Eye (tissue), 1 donor: ENCODE data around the gene VEPH1.

Source experiments
- DNase-seq: peaks from one replicate; pipeline ENCODE4 v3.0.0-alpha.2; 2015

VEPH1 gene

DNA sequence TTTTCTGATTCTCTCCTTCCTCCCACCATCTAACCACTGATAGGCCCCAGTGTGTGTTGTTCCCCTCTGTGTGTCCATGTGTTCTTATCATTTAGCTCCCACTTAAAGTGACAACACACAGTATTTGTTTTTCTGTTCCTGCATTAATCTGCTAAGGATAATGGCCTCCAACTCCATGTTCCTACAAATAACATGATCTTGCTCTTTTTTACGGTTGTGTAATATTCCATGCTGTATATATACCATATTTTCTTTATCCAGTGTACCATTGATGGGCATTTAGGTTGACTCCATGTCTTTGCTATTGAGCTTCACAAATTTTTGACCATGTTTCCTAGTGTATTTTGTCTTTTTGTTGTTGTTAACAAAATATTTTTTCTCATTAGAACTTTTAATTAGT is 30.6 kb downstream of the VEPH1 start:
- no peak for DNase-seq

DNA sequence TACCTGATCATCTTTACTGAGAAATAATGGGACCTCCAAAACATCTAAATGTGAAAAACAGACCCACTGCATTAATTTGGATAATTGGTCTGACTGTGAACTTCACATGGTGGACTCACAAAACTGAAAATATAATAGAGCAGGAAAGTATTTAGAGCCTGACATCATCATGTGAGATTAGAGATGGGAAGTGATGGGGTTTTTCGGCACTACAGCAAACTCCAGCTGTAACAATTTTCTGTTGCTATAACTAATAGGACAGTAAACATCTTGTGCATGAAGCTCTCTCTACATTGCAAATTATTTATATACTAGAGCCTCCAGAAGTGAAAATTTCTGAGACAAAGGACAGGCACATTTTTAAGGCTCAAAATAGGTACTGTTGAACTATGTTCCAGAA is 32.2 kb downstream of the VEPH1 start:
- DNase-seq: no peak

DNA sequence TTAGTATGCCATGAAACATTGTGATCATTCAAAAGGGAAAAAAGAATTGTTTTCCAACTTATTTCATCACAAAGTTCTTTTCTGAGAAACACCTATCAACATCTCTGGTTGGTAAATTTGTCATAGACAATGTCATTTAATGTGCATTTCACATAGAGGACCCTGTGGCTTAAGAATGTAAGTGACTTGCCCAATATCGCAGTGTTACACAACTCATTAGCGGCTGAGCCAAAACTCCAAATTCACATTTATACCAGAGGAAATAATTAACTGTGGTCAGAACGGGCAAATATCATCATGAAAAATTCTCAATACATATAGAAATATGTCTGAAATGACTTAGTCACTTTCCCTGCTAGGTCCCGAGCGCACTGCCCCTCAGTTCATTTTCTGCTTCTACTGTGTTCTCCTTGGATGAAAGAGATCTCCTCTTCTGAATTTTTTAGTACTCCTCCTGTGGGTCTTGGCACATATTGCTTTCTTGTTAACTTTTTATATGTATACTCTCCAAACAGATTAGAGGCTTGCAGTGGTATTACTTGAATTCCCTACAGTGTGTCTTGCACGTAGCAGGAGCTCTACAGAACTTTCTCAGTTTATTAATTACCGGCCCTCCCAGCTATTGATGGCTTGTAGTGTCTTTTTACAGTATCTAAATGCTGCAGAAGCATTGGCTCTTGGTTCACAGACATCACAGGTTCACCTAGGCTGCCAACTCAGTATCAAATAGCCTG is 33.5 kb downstream of the VEPH1 start:
- no peak for DNase-seq

DNA sequence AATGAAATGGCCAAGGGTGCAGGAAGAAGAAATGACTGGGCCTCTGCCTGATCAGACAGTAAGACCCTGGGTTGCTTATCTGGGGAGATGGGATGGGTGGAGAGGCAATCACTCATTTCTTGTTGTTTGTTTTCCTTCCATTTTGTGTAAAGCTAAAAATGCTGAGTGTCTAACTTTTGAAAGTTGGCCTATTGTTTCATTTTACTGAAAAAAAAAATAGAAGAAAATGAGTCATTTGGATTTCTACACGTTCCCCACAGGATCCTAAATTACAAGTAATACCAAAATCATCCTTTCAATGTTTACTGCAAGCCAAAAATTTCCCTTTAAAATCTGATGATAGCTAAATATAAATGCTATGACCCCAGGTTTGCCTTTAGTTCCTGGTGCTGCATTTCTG is 36.0 kb downstream of the VEPH1 start:
- no peak for DNase-seq

DNA sequence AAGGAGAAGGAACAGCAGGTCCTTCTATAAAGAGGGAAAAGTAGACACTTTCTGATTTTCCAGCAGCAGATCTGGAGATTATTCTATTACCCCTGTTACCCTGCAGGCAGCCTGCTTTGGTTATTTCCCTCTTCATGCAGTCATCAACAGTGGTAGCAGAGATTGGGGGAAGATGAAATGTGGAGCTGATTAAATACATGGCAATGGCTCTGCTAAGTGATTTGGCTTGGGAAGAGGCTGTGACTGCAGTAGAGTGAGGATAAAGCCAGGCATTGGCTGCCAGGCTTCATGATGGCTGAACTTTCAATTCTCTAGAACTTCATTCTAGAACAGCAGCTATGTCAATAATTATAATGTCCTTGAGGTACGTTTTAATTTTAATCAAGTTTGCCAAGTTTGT is 37.5 kb downstream of the VEPH1 start:
- no peak for DNase-seq

DNA sequence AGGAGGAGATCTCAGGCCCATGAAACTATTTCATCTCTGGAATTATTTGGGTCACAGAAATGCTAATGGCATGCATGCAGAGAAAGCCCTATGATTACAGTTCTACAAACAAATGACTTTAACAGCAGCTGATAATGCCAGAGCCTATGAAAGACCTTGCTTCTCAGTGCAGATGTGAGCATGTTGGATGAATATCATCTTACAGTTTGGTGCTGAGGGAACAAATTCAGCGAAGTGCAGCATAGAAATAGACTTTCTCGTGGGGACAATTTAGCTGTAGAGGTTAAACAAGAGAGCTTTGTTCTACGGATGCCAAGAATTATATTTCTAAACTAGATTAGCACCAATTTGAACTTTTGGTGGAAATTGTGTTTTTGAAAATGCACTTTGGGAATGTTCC is 38.9 kb downstream of the VEPH1 start:
- DNase-seq: peak; percentile 26

DNA sequence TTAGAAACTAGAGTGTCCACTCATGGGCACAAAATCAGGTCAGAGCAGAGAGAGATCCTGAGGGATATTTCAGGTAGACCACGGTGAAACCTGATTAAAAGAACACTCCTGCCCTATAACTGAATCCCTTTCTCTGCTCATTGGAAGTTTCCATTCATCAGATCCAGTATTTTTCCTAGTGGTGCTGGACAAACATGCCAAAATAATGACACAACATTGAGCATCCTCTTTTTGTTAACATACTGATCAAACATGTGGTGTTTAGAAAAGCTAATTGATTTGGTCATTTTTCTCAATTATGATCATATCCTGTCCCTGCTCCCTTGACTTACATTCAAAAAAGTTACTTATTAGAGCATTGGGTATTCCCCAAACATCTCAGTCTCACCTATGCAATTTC is 39.4 kb downstream of the VEPH1 start:
- DNase-seq: no peak

DNA sequence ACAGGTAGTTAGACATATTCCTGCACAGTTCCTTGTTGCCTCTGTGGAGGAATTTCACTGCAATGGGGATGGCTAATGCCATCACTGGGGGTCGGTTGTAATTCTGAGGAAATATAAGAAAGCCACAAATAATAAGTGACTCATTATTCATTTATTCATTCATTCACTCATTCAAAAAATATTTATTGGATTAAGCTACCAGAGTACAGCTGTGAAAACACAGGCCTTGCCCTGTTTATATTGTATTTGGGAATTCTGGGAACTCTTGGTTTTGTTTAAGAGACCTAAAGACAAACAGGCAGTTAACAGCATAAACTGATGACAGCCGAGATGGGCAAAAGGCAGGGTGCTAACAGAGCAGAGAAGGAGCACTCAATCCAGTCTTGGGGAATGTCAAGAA is 43.0 kb downstream of the VEPH1 start:
- DNase-seq: no peak

DNA sequence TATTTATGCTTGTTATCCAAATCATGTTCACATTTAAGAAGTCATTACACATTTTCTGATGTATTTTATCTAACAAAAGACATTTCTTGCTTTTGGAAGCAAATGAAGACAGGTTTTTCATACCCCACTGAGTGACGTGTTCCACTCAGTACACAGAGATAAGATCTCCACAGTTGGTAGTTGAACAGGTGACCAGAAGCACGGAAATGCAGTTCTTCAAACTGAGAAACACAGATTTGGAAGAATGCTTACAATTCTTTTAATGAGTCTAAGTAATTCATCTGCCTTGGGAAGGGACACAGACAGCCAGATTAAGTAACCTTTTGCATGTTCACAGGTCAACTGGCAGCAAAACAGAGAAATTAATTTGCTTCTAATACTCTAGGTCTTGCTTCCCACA is 43.5 kb downstream of the VEPH1 start:
- DNase-seq: no peak

DNA sequence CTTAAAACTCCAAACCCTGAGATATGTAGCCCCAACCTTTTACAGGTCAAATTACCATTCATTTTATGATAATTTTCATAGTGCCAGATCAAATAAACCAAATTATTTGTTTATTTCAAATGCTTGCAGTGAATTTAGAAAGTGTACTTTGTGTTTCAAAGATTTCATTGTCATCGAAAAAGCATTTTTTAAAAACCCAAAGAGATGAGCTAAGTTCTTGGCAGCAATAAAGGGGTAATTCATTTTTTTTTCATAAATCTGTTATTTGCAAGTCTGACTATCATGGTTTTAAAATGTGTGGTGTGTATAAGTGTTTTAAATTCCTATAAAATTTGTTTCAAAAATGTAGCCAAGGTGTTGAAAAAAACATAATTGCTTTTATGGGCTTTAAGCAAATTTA is 49.4 kb downstream of the VEPH1 start:
- no peak for DNase-seq

DNA sequence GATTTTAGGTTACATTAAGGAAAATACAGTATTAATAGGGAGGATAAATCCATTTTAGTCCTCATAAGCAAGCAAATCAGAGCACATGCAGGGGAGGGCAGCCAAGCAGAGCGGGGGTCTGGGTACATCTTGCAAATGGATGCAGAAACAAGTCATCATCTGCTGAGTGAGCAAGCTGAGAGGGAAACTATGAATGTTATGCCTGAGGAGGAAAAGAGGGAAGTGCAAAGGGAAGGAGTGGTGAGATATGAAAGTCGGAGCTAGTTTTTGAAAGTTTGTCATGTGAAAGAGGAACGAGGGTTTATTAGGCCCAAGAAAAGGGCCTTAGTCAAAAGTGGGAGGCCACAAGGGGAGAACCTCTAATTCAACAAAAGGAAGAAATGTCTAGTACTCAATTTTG is 51.1 kb downstream of the VEPH1 start:
- DNase-seq: no peak

DNA sequence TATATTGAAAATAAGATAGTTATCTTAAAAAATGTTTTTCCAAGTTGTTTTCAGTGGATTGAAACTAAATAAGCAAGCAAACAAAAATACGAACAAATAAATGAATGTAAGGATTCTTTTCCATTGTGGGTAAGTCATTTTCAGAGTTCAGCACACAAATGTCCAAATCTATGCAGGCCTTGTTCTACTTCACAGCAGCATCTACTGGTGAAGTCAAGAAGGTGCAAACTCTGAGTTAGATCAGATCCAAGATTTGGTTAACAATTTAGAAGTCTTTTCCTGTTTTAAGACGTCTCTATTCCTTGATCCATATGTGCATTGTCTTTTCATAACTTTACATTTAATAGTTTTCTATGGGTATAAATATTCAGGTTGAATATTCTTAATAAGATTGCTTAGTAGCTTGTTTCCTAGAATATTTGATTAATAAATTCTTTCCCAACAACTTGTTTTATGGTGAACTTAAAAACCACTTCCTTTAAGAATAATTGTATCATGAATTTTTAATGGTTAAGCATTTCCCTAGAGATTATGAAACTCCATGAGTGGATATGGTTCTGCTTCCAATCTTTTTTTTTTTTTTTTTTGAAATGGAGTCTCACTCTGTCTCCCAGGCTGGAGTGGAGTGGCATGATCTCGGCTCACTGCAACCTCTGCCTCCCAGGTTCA is 56.1 kb downstream of the VEPH1 start:
- no peak for DNase-seq

DNA sequence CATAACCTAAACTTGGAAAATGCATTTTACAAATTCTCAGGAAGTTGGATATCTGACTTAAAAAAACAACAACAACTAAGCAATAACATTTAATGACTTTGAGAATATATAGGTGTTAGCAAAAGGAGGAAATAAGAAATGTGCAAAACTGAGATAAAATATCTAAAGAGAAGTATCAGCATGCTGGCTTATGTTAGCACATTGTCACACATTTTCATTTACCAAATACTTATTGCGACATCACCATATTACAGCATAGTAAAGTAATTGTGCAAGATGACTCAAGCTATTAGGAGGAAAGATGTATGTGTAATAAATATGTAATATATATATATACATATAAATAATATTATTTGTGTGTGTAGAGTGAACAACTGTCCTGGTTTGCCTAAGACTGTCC is 57.4 kb downstream of the VEPH1 start:
- no peak for DNase-seq

DNA sequence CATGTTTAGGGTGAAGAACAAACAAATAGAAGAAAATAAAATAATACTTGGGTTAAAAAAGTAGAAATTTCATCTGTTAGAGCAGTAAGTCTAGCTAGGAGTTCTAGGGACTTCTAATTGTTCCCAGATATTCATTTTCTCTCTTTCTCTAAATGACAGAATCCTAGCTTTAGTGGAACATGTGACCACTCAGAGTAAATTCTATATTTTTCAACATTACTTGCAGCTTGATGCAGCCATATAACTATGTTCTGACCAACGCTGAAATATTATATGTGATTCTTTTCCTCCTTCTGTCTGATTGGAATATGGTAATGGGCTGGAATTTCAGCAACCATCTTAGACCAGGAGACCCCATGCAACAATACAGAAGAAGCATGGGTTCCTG is 58.4 kb downstream of the VEPH1 start:
- DNase-seq: no peak

DNA sequence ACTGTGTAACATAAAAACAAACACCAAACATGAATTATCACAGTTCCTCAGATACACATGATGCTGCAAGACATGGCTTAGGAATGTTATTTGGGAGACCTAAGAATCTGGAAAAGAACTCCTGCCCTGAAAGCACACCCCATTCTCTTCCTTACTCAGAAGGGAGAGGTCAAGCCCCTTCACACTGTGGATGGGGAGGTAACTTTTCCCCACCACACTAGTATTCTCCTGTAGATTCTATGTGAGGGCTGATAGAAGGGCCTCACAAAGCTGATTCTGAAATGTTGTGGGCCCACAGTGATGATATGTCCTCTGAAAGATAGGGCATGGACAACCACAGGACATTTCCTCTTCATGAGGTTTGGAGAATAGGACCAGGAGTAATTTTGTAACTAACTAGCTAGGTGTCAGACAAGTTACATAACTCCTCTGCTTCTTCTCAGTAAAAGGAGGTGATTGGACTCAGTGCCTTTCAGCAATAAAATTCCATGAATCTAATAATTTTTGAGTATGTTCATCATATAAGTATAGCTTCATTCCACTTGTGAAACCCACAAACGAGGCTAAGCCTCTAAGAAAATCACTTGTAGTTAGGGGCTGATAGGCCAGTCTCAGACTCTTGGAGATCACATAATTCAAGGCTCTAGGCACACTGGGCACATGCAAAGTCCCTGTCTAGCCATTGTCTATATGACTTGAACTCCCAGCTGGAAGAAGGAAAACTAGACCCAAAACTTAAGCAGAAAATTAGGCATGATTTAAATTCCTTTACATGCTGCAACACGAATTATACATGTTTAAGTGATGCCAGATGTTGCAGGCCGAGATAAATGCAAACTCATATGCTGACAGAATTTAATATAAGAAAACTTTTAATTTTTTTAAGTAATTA is 59.1 kb downstream of the VEPH1 start:
- no peak for DNase-seq

DNA sequence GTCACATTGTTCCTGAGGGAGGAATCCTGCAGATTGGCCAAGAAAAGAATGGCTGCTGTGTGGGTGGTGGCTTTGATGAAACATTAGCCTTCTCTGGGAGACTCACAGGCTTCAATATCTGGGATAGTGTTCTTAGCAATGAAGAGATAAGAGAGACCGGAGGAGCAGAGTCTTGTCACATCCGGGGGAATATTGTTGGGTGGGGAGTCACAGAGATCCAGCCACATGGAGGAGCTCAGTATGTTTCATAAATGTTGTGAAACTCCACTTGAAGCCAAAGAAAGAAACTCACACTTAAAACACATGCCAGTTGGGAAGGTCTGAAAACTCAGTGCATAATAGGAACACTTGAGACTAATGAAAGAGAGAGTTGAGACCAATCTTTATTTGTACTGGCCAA is 60.5 kb downstream of the VEPH1 start:
- no peak for DNase-seq

DNA sequence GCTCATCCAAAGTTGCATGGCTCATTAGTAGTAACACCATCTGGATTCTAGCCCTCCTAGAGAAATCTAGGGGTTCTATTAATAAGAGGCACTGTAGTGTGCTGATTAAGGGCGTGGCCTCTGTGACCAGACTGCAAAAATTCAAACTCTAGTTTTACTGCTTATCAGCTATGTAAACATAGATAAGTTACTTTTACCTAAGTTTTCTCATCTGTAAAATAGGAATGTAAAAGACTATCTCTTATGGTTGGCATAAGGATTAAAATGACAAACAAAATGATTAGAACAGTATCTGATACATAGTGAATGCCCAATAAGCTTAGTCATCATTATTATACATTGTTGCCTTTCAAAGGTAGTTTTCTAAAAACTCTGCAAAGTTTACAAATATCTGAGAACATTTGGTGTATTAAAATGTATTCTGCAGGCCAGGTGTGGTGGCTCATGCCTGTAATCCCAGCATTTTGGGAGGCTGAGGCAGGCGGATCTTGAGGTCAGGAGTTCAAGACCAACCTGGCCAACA is 62.1 kb downstream of the VEPH1 start:
- DNase-seq: no peak

DNA sequence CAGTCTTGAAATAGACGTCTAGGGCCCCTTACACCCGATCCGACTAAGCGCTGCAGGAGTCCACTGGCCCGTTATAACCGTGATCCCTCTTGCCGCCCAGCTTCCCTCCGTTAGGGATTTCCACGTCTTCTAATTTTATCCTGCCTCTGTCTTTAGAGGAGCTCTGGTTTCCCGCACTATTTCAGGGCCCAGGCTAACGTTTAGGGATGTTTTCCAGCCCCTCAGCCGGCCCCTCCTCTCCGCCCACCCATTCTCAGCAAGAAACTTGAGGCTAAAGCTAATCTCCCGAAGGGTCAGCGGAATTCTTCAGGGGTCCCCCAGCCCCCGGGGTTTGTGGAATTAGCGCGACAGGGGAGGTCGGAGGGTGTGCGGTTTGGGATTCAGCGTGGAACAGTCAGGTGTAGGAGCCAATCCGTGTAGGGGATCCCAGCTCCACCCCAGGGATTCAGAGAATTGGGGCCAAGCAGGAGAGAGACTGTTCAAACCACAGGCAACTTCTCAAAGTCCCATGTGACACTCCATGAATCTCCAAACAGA is 65.0 kb downstream of the VEPH1 start:
- no peak for DNase-seq

DNA sequence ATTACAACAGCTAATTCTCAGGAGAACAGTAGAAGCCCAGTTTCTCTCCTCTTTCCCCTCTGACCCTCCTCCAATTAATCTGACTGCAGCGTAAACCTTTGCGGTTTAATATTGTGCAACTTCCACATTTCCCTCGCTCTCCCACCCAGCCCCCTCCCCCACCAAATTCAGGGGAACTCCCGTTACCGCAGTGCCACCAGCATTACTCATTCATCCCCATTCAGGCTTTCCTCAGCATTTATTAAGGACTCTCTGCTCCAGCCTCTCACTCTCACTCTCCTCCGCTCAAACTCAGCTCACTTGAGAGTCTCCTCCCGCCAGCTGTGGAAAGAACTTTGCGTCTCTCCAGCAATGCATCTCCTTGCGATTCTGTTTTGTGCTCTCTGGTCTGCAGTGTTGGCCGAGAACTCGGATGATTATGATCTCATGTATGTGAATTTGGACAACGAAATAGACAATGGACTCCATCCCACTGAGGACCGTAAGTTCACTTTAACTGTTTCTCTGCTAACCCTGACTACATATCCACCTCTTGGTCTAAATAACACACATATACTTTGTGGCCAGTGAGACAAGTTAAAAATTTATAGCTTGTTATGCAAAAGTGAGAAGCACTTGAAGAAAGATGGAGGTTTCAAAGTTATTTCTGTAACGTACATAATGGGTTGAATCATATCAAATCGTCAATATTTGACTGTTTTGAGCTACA is 66.5 kb downstream of the VEPH1 start, which contains the start of gene PTX3:
PTX3 (plus strand) TSS at position 268 of the 709 bp plus-strand sequence; CDS start at position 352, 84 bp downstream.
- DNase-seq: peak; percentile 87

DNA sequence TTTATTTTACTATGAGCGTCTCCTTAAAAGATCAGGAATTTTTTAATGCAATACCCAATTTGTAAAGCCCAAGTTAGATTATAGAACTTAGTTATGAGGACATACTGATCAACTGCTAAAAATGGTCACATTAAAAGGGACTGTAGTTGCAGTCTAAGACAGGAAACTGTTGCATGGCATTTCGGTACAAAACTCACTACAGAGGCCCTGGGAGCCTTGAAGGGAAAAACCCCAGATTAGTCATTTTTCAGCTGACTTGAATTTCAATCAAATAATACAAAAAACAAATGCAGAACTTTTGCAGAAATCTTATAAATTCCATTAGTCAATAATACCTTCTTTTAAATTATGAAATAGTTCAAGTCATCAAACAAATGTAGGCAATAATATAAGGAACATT is 73.5 kb downstream of the VEPH1 start:
- no peak for DNase-seq

DNA sequence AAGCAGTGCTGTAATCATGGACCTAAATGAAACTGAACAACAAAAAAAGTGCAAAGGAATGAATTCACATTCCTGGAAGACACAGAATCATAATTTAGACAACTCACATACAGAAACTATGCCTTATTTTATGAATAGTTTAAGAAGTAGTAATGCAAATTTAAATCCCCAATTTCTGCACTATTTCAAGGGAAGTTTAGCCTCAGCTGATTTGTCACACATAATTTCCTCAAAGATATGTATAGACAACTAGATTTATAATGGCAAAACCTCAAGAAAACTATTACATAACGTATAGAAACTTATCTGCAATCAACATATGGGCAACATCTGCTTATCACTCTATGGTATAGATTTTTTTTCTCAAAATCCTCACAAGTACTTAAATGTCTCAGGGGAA is 74.4 kb downstream of the VEPH1 start:
- DNase-seq: no peak

DNA sequence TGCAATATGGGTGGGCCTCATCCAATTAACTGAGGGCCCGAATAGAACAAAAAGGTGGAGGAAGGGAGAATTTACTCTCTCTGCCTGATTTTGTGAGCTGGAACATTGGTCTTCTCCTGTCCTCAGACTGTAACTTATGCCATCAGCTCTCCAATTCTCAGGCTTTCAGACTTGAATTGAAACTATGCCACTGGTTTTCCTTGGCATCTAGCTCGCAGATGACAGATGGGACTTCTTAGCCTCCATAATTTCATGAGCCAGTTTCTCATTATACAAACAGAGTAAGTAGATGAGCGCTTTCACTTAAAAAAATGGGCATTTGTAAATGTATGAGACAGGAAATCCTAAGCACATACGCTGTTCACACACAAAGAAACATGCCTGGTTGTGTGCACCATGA is 75.3 kb downstream of the VEPH1 start:
- no peak for DNase-seq

DNA sequence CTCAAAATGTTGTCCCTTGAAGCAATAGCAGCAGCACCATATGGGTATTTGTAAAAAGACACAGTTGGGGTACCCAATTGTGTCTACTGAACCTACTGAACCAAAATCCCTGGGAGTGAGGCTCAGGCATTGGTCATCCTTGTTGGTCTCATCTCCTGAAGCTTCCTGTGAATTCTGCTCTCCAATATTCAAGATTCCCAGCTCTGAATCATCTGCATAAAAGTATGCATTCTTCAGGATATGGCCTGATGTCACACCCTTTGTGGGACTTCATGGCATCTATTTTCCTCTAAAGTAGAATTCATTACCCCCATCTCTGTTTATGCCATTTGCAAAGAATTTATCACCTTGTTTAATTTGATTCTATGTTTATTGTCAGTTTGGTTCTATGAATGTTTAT is 79.9 kb downstream of the VEPH1 start:
- DNase-seq: no peak
